GM12878 (cell line): ENCODE data around the gene MELTF. TPM values are rescaled to one million over a fixed set of nuclear protein-coding genes. Genes with fewer than 3 reads are reported as not detected.
A peak's percentile ranks its signal among the peaks of the same experiment; 100 is the strongest.

Experiments
- BCL11A ChIP-seq: IDR thresholded peaks from 2 replicates; pipeline ENCODE4 v1.6.1; 2011; ENCODE audit warnings: low read depth, low read length
- BCLAF1 ChIP-seq: fragments of 450-650 bp; IDR thresholded peaks from 2 replicates; pipeline ENCODE4 v1.6.1; 2017; ENCODE audit warnings: antibody characterized with exemption, mild to moderate bottlenecking, moderate library complexity
- BRCA1 ChIP-seq: IDR thresholded peaks from 2 replicates; pipeline ENCODE4 v1.6.1; 2011; ENCODE audit warnings: low read depth, low read length, improper control_type of control experiment
- DPF2 ChIP-seq: fragments of 450-650 bp; IDR thresholded peaks from 2 replicates; pipeline ENCODE4 v1.6.1; 2017; ENCODE audit warnings: mild to moderate bottlenecking
- FOS ChIP-seq: IDR thresholded peaks from 3 replicates; pipeline ENCODE4 v1.6.1; 2011; ENCODE audit warnings: borderline replicate concordance; ENCODE audit not compliant: insufficient read length; ENCODE audit errors: extremely low read depth
- HDAC2 ChIP-seq: fragments of 200-600 bp; sonication (generic); IDR thresholded peaks from 2 replicates; pipeline ENCODE4 v1.6.1; 2017
- JUND ChIP-seq: IDR thresholded peaks from 2 replicates; pipeline ENCODE4 v1.6.1; 2012; ENCODE audit warnings: low read depth, mild to moderate bottlenecking, low read length, improper control_type of control experiment, moderate library complexity
- KDM1A ChIP-seq: fragments of 200-600 bp; sonication (generic); IDR thresholded peaks from 2 replicates; pipeline ENCODE4 v1.6.1; 2016; ENCODE audit warnings: borderline replicate concordance
- MYB ChIP-seq: fragments of 150-350 bp; IDR thresholded peaks from 2 replicates; pipeline ENCODE4 v1.6.1; 2014; ENCODE audit warnings: mild to moderate bottlenecking, low read depth, low read length, borderline replicate concordance
- MYC ChIP-seq: IDR thresholded peaks from 2 replicates; pipeline ENCODE4 v1.6.1; 2011; ENCODE audit warnings: mild to moderate bottlenecking, low read length, moderate library complexity, inconsistent platforms; ENCODE audit not compliant: insufficient read depth, insufficient replicate concordance, insufficient read length, severe bottlenecking
- NFYB ChIP-seq: IDR thresholded peaks from 2 replicates; pipeline ENCODE4 v1.6.1; 2011; ENCODE audit warnings: low read depth, mild to moderate bottlenecking, low read length, improper control_type of control experiment, moderate library complexity; ENCODE audit not compliant: insufficient read depth
- NKRF ChIP-seq: fragments of 450-650 bp; conservative IDR thresholded peaks from 2 replicates; pipeline ENCODE4 v1.6.1; 2017; ENCODE audit warnings: mild to moderate bottlenecking, moderate library complexity
- NR2C1 ChIP-seq: fragments of 450-650 bp; IDR thresholded peaks from 2 replicates; pipeline ENCODE4 v1.6.1; 2017; ENCODE audit warnings: antibody characterized with exemption, mild to moderate bottlenecking, moderate library complexity
- NR2C2 ChIP-seq: IDR thresholded peaks from 2 replicates; pipeline ENCODE4 v1.6.1; 2011; ENCODE audit warnings: borderline replicate concordance, low read depth; ENCODE audit not compliant: control insufficient read depth, insufficient read length
- NR2F1 ChIP-seq: fragments of 450-650 bp; conservative IDR thresholded peaks from 2 replicates; pipeline ENCODE4 v1.6.1; 2017; ENCODE audit warnings: mild to moderate bottlenecking
- POLR2AphosphoS2 ChIP-seq: IDR thresholded peaks from 2 replicates; pipeline ENCODE4 v1.6.1; 2011; ENCODE audit warnings: low read depth, mild to moderate bottlenecking, low read length, improper control_type of control experiment, moderate library complexity
- RAD51 ChIP-seq: fragments of 450-650 bp; IDR thresholded peaks from 2 replicates; pipeline ENCODE4 v1.6.1; 2016; ENCODE audit warnings: moderate library complexity, mild to moderate bottlenecking, inconsistent platforms
- RELA ChIP-seq: fragments of 450-650 bp; IDR thresholded peaks from 2 replicates; pipeline ENCODE4 v1.8.0; 2014; ENCODE audit warnings: borderline replicate concordance; ENCODE audit not compliant: partially characterized antibody
- REST ChIP-seq: IDR thresholded peaks from 2 replicates; pipeline ENCODE4 v1.6.1; 2012; ENCODE audit warnings: mild to moderate bottlenecking, low read depth, low read length
- SMARCA5 ChIP-seq: fragments of 450-650 bp; IDR thresholded peaks from 2 replicates; pipeline ENCODE4 v1.6.1; 2017; ENCODE audit warnings: mild to moderate bottlenecking
- SRF ChIP-seq, 2 experiments: IDR thresholded peaks; 2 replicates each; pipeline ENCODE4 v1.6.1; 2011; ENCODE audit warnings: low read depth in 2 of 2, low read length in 2 of 2, mild to moderate bottlenecking in 1 of 2, moderate library complexity in 1 of 2
- TAF1 ChIP-seq: IDR thresholded peaks from 2 replicates; pipeline ENCODE4 v1.6.1; 2011; ENCODE audit warnings: mild to moderate bottlenecking, low read depth, low read length, borderline replicate concordance
- ZBED1 ChIP-seq: IDR thresholded peaks from 2 replicates; pipeline ENCODE4 v1.6.1; 2016; ENCODE audit warnings: borderline replicate concordance
- ZZZ3 ChIP-seq: IDR thresholded peaks from 2 replicates; pipeline ENCODE4 v1.6.1; 2011; ENCODE audit warnings: low read depth; ENCODE audit not compliant: control insufficient read depth, insufficient read length
- polyA plus RNA-seq, 11 experiments: library from polyadenylated mRNA; depleted of rRNA in 4 of 11; unstranded in 6 of 11; stranded (reverse) in 5 of 11; fragments of >200 nt; fragmentation: Nextera tagmentation in 4 of 11; fragmentation: Illumina TruSeq in 1 of 11; extraction: Ambion mirVana in 4 of 11; extraction: Trizol in 1 of 11; gene quantifications; 1 replicate in 1 of 11; 2 replicates in 10 of 11; pipeline versions ENCODE4 v1.2.1 to v1.2.3, GENCODE V29; 2011 to 2016; ENCODE audit warnings: inconsistent platforms in 2 of 11, missing spikeins in 2 of 11, low read depth in 1 of 11
- total RNA-seq, 4 experiments: library from RNA; depleted of rRNA in 3 of 4; stranded (reverse); fragments of >200 nt in 3 of 4; fragmentation: Illumina TruSeq in 1 of 4; extraction: Trizol in 1 of 4; gene quantifications; 2 replicates each; pipeline versions ENCODE4 v1.2.1 to v1.2.3, GENCODE V29; 2013 to 2021

The MELTF gene
- total and polyA plus RNA-seq, 10 of the 15 experiments (the other 5 are each of a cell fraction or from before 2014, with no cell fraction given) = 0.55 to 49.1 (median 11.1) TPM

- TF ChIP-seq NKRF = peak; percentile 35; the same call in 1 of the 2 replicates
- no peak for TF ChIP-seq SRF (IDR thresholded peaks at IDR 0.05; ENCODE audit: low read depth in 2 of 2, low read length in 2 of 2)
- no peak for TF ChIP-seq BRCA1
- no peak for TF ChIP-seq MYC
- TF ChIP-seq BCL11A = no peak
- no peak for TF ChIP-seq HDAC2
- no peak for TF ChIP-seq ZBED1
- TF ChIP-seq DPF2 = peak; percentile 73; the same call in 1 of the 2 replicates
- no peak for TF ChIP-seq MYB
- no peak for TF ChIP-seq RAD51
- TF ChIP-seq RELA = no peak
- TF ChIP-seq POLR2AphosphoS2 = no peak
- no peak for TF ChIP-seq NFYB
- TF ChIP-seq BCLAF1 = no peak
- TF ChIP-seq KDM1A = no peak
- TF ChIP-seq ZZZ3 = no peak
- TF ChIP-seq REST = no peak
- TF ChIP-seq NR2C1 = peak; percentile 64
- no peak for TF ChIP-seq JUND
- no peak for TF ChIP-seq FOS
- peak; percentile 98 for TF ChIP-seq NR2F1
- no peak for TF ChIP-seq TAF1
- no peak for TF ChIP-seq NR2C2
- peak; percentile 93 for TF ChIP-seq SMARCA5
Measured at GRCh38 chr3:197029511-197030167, at the start of gene MELTF (continued).
